KMS-11 (cell line): ENCODE results near the gene ACSS1.

ENCODE experiments used
- H2AFZ ChIP-seq: fragments of 200-600 bp; sonication (generic); 2 replicates; pipeline ENCODE4 v1.6.1; 2016; ENCODE audit warnings: antibody characterized with exemption, mixed run types, low read depth
- H3K27ac ChIP-seq: fragments of 200-600 bp; sonication (generic); 2 replicates; pipeline ENCODE4 v1.6.1; 2016; ENCODE audit warnings: mild to moderate bottlenecking, mixed run types
- H3K27me3 ChIP-seq: fragments of 200-600 bp; sonication (generic); 2 replicates; pipeline ENCODE4 v1.6.1; 2017; ENCODE audit warnings: mild to moderate bottlenecking, low read depth, mixed run types, moderate library complexity; ENCODE audit not compliant: insufficient read depth
- H3K36me3 ChIP-seq: fragments of 200-600 bp; sonication (generic); 2 replicates; pipeline ENCODE4 v1.6.1; 2017; ENCODE audit warnings: mild to moderate bottlenecking, mixed run types; ENCODE audit not compliant: insufficient read depth
- H3K4me1 ChIP-seq: fragments of 200-600 bp; sonication (generic); 2 replicates; pipeline ENCODE4 v1.6.1; 2016; ENCODE audit warnings: mild to moderate bottlenecking, low read depth, mixed run types; ENCODE audit not compliant: poor library complexity, severe bottlenecking
- H3K4me2 ChIP-seq: fragments of 200-600 bp; sonication (generic); 2 replicates; pipeline ENCODE4 v1.7.0; 2016; ENCODE audit warnings: mild to moderate bottlenecking, mixed run types
- H3K4me3 ChIP-seq: fragments of 200-600 bp; sonication (generic); IDR thresholded peaks from 2 replicates; pipeline ENCODE4 v1.6.1; 2017; ENCODE audit warnings: low read depth, low read length, mixed read lengths; ENCODE audit not compliant: insufficient read depth
- H3K79me2 ChIP-seq: fragments of 200-600 bp; sonication (generic); 2 replicates; pipeline ENCODE4 v1.6.1; 2016; ENCODE audit warnings: low read depth, mixed run types; ENCODE audit not compliant: insufficient read depth
- H3K9ac ChIP-seq: fragments of 200-600 bp; sonication (generic); 2 replicates; pipeline ENCODE4 v1.6.1; 2016; ENCODE audit warnings: mild to moderate bottlenecking, mixed run types
- H4K20me1 ChIP-seq: fragments of 200-600 bp; sonication (generic); 2 replicates; pipeline ENCODE4 v1.6.1; 2016; ENCODE audit warnings: mild to moderate bottlenecking, mixed run types; ENCODE audit not compliant: insufficient read depth
- TF ChIP-seq, protein P1 (sequence below): fragments of 200-600 bp; sonication (generic); conservative IDR thresholded peaks from 2 replicates; pipeline ENCODE4 v1.6.1; 2017; ENCODE audit warnings: low read depth, mild to moderate bottlenecking, antibody characterized with exemption, low read length, moderate library complexity, mixed read lengths

The ACSS1 gene

DNA sequence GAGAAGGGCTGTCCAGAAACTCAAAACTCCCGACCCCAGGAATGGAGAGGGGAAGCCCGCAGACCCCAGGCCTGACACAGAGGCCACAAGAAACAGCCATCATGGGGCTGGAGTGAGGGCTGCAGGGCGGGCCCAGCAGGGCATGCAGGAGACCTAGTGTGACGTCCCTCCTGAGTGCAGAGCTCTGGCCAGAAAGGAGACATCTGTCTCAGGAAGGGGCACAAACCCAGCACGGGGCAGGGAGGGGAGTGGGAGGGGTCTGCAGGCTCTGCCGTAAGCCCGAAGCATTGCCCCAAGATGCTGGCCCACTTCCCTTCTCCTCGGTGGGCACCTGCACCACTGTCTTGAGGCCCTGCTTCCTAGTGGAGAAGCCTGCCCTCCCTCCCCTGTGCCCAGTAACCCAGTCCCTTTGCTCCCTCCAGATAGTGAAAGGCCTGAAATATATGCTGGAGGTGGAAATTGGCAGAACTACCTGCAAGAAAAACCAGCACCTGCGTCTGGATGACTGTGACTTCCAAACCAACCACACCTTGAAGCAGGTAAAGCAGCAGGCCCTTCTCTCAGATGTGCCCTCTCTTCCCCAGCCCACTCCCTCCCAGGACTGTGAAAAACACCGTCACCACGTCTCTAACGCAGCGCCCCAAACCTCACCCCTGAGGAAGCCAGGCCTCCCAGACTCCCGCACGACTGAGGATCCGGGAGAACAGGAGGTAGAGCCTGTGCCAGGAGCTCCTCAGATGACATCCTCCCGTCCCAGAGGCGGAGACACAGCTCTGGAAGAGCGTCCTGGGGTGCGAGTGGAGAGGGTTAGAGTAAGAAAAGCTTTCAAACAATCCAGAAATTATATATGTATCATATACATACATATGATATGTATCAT is 99.2 kb downstream of the ACSS1 start:
- H2AFZ ChIP-seq: no peak overlapping the region
- no peak overlapping the region for H3K4me2 ChIP-seq
- H3K27ac ChIP-seq: no peak overlapping the region
- no peak overlapping the region for H3K4me3 ChIP-seq
- no peaks in the 10 kb centered on the region for H4K20me1 ChIP-seq
- no peaks in the 10 kb centered on the region for H3K27me3 ChIP-seq
- H3K79me2 ChIP-seq: no peaks in the 10 kb centered on the region
- H3K9ac ChIP-seq: no peak overlapping the region
- no peaks in the 10 kb centered on the region for H3K36me3 ChIP-seq
- H3K4me1 ChIP-seq: no peaks in the 10 kb centered on the region
- TF ChIP-seq, protein P1, sequence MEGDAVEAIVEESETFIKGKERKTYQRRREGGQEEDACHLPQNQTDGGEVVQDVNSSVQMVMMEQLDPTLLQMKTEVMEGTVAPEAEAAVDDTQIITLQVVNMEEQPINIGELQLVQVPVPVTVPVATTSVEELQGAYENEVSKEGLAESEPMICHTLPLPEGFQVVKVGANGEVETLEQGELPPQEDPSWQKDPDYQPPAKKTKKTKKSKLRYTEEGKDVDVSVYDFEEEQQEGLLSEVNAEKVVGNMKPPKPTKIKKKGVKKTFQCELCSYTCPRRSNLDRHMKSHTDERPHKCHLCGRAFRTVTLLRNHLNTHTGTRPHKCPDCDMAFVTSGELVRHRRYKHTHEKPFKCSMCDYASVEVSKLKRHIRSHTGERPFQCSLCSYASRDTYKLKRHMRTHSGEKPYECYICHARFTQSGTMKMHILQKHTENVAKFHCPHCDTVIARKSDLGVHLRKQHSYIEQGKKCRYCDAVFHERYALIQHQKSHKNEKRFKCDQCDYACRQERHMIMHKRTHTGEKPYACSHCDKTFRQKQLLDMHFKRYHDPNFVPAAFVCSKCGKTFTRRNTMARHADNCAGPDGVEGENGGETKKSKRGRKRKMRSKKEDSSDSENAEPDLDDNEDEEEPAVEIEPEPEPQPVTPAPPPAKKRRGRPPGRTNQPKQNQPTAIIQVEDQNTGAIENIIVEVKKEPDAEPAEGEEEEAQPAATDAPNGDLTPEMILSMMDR: no peak

DNA sequence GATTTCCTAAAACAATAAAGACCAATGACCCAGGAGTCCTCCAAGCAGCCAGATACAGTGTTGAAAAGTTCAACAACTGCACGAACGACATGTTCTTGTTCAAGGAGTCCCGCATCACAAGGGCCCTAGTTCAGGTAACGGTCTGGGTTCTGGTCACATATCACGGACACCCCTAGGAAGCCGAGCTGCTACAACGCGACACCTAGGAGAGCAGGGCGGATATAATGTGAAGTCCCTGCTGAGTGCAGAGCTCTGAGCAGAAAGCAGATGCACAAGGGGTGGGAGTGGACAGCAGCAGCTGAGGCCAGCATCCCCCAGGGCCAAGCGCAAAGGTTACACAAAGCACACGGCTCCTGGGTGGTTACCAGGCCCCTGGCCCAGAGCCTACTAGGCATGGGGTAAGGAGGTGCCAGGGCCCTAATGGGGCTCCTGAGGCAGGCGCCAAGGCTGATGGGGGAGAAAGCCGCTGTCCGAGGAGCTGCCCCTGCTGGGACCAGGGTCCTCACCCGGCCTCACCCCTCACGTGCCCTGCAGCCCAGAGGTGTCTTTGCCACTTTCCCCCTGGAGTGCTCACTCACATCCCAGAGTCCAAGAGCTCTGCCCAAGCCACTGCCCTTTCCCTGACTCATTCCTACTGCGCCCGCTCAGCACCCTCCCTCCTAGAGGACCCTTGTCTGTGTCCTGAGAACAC is 100.5 kb downstream of the ACSS1 start:
- Histone ChIP-seq H4K20me1 (no peaks in the 10 kb centered on the region), H3K4me2 (no peak overlapping the region), H3K36me3 (no peaks in the 10 kb centered on the region), H3K9ac (no peak overlapping the region), H3K27me3 (no peaks in the 10 kb centered on the region), H3K4me1 (no peaks in the 10 kb centered on the region), H3K4me3 (no peak overlapping the region), H3K27ac (no peak overlapping the region), H3K79me2 (no peaks in the 10 kb centered on the region), H2AFZ (no peak overlapping the region)
- TF ChIP-seq, protein P1: no peak
